NCI-H187 treated with DMSO at 0.1 percent for 48 hours (cell line): ENCODE results near the gene RAC3.

ENCODE experiments used
- DNase-seq: peaks from one replicate; lab custom pipeline; 2025; lab: John Stamatoyannopoulos, UW

RAC3 gene

DNA sequence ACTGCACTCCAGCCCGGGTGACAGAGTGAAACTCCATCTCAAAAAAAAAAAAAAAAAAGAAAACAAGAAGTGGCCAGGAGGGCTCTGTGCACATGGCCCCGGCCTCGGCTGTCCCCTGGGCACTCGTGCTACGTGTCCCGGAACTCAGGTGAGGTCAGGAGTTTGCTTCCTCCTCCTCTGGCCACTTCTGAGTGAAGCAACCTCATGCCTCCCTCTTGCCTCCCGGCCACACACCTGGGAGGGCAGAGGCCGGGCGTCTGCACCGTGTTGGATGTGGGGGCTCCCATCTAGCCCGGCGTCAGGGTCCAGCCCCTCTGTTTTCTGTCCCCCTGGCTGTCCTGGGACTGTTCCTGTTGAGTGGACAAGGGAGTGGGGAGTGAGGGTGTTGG lies 31.9 kb upstream of the RAC3 start:
- no peak for DNase-seq

DNA sequence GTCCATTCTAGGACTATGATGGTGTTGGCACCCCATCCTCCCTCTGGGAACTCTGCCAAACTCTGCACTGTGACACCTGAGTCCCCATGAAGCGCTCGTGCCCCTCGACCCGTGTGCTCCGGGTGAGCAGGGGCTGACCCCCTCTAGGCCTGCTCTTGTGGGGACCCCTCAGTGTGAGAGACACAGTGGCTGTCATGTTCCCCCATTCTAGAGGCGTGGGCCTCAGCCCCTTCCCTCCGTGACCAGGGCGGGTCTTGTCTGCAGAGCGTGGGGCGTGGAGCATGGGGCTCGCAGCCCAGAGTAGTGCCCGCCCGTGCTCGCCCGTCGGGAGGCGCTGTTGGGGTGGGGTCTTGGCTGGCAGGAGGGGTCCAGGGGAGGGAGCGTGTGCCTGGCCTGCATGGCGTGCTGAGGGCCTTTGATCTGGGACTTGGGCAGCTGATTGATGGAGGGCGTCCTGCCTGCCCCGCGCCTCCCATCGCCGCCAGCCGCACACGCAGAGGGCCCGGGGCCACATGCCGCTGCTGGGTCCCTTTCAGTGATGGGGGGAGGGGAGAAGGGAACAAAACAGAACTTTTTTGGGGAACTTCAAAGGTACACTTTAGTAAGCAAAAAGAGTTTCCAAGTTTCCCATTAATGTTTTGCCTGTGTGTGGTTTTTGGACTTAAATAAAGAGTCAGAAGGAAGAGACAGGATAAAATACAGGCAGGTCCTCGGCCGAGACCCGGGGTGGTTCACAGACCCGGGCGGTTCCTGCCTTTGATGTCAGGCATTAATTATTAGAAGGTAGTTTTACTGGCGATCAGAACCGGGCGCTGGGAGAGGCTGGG lies 31.3 kb upstream of the RAC3 start:
- no peak for DNase-seq

DNA sequence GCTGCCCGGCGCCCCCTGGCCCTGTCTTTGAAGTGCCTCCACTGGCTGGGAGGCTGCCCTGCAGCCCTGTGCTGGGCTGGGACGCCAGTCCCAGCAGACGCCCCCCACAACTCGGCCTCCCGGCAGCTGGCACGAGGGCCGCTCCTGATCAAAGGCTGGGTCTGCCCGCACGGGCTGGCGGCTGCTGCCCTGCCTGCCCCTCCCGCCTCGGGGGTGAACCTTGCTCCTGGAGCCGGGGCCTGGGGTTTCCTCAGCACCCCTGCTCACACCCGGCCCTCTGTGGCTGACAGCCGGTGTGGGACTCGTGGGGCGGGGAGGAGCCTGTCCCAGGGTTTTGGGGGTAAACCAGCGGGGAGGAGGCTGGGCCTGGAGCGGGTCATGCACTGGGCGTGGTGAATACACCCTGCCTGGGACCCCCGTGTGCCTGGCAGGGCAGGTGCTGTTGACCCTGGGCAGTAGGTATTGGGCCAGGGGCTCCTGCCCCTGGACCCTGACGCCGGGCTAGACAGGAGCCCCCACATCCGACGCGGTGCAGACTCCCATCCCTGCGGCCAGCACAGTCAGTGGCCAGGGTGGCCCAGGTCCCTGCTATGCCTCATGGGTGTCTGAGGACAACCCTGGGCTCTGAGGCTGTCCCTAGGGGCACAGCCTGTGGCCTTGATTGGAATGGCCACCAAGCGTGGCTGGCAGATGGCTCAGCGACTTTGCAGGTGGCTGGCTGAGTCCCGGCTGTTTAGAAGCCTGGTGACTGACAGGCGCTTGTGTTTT lies 30.5 kb upstream of the RAC3 start:
- DNase-seq, result no peak

DNA sequence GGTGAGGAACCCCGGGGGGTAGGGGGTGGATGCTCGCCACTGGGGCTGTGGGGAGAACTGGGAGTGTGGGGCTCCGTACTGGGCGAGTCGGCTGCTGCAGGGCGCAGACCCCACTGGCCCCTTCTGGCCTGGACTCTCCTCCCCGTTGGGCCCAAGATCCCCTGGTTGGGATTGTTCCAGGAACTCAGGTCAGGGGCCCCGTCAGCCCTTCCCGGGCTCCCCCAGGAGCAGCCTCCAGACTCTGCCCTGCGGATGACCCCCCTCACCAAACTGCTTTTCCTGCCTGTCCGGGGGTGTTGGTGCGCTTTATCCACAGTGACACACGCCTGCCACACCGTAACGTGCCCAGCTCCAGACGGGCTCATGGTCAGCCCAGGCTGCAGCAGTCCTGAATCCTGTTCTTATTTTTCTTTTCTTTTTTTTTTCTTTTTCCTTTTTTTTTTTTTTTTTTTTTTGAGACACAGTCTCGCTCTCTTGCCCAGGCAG lies 29.9 kb upstream of the RAC3 start:
- no peak for DNase-seq

DNA sequence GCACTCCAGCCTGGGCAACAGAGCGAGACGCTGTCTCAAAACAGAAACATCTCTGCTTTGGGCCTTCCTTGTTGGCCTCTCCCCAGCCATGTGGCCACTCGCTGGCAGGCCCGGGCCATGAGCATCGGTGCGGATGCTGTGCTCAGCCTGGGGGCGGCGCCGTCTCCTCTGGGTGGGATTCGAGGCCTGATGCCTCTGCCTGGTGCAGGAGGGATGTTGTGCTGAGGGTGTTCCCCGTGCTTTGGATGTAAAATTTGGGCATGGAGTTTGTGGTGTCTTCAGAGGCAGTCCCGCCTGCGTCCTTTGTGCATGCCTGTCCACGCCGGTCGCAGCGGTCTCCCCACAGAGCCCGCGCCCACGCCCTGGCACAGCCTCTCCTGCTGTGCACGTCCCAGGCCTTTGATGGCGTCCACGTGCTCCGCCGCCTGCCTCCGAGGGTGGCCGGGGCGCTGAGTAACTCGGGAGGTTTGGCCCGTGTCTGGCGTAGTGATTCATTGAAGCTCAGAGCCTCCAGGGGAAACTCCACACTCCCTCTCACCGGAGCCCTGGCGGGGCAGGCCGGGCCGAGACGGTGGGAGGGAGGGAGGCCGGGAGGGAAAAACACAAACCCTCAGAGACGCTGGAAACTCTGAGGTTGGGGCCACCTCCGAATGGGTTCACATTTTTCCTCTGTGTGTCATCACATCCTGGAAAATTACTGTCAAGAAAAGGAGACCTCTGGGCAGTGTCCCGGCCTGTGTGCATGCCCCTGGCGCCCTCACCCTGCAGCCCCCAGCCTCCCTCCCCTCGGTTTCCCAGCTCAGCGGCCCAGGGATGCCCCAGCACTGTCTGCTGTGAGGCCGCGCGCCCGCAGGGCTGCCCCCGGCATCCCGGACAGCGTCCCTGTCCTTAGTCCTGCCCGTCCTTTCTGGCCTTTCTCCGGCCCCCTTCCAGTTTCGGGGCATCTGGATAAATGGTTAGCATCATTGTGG lies 27.8 kb upstream of the RAC3 start:
- no peak for DNase-seq

DNA sequence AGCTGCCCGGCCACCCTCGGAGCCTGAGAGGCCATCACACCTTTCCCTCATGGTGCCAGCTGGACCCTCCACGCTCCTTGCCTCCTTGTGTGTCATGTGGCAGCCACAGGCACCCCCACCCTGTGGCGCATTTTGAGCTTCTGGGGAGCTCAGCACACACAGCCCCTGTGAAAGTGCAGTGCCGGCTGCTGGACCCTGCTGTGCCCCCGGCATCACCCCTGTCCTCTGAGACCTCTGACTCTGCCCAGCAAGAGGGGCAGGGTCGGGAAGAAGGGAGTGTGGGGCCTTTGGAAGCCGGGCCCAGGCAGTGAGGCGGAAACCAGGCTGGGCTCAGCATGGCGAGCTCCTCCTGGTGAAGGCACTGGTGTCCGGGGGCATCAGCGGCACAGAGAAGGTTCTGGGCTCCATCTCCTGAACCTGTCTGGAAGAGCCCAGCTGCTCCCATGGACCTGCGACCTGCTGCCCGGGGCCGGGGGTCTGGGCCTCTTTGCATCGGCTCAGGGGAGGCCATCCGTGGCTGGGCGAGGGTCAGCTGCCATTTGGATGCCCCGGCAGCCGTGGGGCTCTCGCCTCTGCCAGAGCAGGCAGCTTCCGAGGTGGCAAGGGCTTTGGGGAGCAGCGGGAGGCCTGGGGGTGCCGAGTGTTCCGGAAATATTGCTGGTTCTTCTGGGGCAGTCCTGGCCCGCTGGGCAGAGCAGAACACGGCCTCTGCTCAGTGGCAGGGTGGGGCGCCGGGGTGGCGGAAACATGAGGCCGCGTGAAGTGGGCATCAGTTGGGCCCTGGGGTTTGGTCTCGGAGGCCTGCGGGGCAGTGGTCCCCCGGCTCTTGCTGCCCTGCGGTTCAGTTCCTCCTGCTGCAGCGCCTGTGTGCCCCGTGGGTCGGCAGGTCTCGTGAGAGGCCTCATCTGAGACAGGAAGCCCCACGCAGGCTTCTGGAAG lies 26.7 kb upstream of the RAC3 start:
- no peak for DNase-seq

DNA sequence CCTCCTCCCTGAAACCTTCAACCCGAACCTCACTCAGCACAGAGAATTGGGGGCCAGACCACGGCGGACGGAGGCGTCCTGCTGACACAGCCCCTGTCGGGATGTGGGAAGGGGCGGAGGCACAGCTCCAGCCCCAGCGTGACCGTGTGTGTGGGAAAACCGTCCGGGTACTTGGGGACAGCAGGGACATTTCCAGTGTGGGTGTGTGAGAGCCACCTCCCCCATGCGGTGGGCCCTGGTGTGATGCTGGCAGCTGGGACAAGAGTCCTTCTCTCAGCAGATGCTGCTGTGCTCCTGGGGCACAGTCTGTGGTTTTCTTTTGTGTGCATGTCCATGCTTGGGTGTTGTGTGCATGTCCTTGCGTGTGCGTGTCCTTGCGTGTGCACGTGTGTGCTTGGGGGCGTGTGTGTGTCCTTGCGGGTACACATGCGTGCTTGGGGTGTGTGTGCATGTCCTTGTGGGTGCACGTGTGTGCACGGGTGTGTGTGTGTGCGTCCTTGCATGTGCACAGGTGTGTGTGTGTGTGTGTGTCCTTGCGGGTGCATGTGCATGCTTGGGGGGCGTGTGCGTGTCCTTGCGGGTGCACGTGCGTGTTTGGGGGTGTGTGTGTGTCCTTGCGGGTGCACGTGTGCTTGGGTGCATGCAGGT lies 25.7 kb upstream of the RAC3 start:
- no peak for DNase-seq

DNA sequence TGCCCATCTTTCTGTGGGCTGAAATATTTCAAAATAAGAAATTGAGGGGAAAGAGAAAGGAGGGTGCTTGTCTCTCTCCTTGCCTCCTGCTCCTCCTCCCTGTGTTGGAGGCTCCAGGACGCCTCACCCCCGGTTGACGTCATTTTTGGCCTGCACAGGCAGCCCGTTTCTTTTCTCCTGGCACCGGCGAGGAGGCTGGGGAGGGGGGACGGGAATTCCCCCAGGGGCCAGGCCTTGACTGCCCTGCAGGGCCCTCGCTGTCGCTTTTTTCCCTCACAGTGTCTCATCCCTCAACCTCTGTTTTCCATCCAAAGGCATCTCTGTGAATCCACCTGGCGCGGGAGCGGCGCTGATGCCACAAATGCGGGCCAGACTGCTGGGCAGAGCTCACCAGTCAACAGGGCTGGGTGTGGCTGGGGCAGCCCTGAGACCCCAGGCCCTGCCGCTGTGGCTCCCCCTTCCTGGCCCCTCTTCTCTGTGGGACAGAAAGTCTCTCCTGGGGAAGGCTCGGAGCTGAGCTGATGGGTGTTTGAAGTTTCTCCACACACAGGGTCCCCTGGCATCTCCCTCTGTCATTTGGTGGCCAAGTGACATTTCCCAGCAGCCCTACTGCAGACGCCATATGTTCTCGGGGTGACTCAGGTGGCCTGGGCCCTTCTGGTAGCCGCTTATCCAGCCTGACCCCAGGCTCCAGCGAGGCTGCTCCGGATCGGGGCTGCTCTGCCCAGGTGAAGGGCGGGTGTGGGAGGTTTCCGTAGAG lies 24.8 kb upstream of the RAC3 start:
- DNase-seq, result no peak

DNA sequence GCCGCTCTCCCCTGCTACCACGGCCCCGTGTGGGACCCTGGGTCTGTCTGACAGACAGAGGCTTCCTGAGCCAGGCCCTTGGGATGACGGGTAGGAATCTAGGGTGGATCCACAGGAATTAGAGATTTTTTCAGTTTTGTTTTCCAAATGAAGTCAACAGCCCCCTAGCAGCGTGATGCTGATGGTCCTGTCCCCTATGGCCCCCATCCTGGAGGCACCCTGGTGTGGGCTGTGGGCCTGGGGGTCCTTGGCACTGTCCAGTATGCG lies 24.3 kb upstream of the RAC3 start:
- no peak for DNase-seq

DNA sequence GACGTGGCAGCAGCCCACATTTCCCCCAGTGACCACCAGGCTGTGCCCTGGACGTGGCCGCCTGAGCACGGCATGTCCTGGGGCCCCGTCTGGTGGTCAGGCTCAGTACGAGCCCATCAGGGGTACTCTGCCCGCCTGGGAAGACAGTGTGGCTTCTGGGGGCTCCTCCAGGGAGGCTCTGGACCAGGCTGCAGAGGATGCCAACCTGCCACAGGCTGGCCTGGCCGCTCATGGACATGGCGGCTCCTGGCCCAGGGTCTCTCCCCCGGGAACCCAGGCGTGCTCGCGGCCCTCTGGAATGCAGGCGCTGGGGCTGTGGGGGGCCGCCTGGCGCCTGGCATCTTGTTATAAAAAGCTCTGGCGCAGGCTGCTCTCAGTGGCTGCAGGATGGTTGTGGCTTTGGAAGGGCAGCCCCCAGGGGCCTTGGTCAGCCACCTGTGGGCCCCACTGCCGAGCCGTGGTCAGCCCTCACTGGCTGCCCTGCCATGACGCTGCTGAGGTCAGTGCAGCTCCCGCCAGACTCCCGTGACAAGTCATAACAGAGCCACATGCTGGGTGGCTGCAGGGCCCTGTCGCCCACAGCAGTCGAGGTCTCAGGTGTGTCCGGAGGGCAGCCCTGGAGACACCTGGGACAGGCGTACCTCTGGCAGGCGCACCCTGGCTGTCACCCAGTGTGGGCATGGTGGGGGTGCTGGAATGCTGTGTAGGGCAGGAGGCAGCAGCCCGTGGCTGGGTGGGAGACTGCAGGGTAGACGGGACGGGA lies 23.8 kb upstream of the RAC3 start:
- DNase-seq, result no peak

DNA sequence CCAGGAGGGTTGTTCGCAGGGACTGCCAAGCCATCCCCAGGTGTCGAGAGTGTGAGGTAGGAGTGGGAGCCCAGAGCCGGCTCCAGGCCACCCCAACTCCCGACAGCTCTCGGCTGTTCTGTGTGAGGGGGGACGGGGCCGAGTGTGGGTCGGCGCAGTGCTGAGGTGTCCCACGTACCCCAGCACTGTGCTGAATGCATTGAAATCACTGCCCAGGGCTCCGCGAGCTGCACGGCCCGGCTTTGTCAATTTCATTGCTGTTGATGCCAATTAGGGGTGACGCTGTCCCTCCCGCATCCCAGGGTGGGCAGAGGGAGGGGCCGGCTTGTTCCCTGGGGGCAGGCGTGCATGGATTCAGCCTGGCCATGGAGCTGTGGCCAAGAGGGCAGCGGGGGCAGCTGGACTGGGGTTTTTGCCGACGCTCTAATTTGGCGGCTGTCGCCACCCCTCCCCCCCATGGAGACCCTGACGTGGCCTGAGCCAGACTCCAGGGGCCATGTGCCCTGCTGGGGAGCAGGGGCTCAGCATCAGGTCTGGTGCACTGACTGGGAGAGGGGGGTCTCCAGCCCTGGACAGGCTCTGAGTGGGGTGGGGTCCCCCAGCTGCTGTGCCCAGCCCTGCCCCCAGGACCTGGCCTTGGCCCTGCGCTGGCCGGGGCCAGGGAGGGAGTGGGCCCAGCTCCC lies 23.1 kb upstream of the RAC3 start:
- no peak for DNase-seq

DNA sequence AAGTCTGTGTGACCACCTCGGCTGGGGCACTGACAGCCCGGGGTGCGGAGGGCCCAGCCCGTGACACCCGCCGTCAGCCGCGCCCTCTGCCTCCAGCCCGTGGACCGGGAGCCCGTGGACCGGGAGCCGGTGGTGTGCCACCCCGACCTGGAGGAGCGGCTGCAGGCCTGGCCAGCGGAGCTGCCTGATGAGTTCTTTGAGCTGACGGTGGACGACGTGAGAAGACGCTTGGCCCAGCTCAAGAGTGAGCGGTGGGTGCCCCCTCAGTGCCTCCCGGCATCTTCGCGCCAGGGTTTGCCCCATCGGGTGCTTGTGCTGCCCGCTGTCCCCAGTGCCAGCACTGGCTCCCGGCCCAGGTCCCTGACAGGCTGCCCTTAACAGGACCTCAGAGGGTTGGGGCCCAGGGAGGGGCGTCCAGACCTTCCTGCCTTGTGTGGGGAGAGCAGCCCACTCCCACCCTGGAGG lies 22.5 kb upstream of the RAC3 start:
- no peak for DNase-seq

DNA sequence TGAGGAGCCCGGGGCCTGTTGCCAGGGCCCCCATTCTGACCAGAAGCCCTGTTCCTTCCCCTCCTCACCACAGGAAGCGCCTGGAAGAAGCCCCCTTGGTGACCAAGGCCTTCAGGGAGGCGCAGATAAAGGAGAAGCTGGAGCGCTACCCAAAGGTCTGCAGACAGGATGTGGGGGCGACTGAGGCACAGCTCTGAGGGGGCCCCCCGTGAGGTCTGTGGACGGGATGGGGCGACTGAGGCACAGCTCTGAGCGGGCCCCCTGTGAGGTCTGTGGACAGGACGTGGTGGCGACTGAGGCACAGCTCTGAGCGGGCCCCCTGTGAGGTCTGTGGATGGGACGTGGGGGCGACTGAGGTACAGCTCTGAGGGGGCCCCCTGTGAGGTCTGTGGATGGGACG lies 22.1 kb upstream of the RAC3 start:
- no peak for DNase-seq

DNA sequence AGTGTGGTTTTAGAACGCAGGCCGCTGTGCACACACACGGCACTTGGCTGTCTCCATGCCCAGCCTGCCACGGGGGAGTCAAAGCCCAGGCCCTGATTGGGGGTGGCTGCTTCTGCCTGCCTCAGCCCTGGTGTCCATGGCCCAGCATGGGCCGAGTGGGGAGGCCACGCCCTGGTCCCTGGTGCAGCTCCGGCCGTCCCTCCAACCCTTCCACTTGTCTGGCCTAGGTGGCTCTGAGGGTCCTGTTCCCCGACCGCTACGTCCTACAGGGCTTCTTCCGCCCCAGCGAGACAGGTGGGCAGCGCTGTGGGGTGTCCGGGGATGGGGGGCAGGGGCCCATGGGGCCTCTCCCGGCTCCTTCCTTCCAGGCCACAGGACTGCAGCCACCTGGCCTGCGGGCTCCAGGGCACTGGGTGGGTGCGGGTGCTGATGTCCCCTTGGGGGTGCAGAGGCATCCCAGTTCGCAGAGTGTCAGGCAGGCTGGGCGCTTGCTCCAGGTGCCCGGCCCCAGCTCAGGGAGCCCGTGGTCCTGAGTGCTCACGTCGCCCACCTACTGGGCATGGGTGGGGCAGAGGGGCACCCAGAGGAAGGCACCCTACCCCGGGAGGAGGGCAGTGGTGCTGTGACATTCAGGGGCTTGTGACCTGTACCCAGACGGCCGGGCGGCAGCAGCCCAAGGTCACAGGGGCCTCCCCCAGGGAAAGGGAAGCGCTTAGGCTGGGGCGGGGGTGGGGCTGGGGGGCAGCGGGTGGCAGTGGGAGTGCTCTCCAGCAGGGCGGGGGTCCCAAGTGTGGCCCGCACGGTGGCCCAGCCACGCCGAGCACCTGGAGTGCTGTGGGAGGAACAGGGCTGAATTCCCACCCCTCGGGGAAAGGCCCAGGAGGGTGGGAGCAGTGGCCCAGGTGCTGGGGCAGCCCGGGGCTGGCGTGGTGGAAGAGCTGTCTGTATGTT lies 20.6 kb upstream of the RAC3 start:
- no peak for DNase-seq

DNA sequence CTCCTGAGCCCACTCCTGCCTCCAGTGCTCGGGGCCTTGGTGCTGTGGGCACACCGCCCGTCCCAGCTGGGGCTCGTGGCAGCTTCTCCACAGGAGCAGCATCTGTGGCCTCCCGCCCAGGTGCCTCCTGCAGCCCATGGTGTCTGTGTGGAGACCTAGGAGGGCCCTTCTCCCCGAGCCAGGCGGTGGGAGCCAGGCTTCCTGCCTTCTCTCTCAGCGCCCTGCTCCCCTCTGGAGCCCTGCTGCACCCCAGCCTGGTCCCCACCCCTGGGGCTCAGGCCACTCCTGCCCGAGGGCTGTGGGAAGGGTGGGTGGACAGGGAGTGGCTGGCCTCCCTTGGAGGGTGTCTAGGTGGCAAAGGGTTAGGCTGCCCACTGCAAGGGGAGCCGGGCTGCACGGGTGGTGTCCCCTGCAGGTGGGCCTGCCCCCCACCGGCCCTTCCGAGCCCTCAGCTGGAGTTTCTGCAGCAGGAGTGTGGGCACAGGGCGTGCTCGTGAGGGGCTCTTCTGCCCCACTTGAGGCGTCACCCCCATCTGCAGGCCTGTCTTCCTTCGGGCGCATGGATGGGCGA lies 19.8 kb upstream of the RAC3 start:
- no peak for DNase-seq

DNA sequence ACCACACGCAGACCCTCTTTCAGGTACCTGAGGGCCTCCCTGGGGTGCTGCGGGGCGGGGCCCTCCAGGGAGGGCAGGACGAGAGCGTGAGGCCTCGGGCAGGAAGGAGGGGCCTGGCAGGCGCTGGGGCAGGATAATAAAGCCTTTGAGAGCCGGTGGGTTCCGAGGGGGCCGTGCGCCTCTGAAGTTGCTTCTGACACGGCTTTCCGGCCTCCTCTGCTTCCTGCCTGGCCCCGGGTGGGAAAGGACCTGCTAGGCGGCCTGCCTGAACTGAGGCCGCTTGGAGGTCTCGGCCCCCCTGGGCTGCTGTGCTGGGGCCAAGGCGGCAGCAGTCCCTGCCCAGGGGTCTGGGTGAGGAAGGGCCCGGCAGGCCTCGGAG lies 19.2 kb upstream of the RAC3 start:
- DNase-seq, result no peak

DNA sequence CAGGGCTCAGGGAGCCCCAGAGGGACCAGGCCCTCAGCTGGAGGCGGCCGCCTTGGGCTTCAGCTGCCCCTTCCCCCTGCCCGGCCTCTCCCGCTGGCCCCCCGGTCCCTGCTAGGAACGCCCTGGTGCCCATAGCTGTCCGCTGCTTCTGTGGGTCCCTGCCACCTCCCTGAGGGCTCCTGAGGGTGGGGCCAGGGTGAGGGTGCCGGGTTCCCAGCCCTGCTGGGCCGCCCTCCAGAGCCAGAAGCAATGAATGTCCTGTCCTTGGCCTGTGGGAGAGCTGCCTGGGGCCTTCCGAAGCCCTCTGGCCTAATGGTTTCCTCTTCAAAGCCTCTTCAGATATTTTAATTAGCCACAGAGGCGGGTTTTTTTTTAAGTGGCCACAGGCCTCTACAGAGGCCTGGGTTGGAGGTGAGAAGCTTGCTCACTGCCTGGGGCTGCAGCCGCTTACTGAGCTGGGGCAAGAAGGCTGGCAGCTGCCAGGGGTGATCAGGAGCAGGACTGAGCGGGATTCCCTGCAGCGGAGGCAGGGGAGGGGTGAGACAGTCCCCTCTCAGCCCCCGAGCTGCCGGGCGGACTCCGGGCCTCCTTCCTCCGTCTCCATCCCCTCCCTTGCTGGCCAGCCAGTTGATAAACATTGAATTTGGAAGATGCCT lies 18.7 kb upstream of the RAC3 start:
- no peak for DNase-seq
